ENCODE results near the gene RAPGEF4.
A peak's percentile ranks its signal among the peaks of the same experiment; 100 is the strongest.

The RAPGEF4 gene

DNA sequence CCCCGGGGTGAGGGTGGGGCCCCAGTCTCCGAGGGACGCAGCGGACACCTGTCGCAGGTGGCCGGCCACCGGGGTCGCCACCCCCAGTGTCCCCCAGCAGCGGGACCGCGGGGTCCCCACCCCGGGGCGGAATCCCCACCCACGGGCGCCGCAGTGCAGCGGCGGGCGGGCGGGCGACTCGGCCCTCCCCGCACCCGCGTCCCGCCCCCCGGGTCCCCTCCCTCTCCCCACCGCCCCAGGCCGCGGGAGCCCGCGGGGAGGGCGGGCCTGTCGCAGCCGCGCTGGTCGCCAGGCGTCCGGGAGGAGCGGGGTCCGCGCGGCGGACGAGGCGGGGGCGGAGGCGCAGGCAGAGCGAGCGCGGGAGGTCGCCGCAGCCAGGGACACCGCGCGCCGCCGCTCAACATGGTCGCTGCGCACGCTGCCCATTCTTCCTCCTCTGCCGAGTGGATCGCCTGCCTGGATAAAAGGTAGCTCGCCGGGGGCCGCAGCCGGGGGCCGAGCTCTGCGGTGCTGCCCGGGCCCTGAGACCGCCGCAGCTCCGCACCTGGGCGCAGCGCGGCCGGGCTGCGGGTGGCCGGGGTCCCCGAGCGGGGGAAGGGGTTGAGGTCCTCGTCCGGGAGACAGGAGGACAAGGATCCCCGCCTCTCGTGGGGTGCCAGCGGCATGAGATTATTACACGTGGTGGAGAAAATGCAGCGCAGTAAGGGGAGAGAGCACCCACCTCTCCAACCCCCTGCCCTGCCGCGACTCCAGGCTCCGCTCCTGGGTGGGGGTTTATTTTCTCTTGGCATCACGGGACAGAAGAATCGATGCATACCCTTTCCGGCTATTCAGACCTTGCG is at the start of gene RAPGEF4:
Gene RAPGEF4 (plus strand): TSS at position 264 of the 842 bp plus-strand sequence. CDS start 139 bp downstream, at position 403.
- DNase-seq (ENCODE audit: low spot score) = peak; percentile 8

DNA sequence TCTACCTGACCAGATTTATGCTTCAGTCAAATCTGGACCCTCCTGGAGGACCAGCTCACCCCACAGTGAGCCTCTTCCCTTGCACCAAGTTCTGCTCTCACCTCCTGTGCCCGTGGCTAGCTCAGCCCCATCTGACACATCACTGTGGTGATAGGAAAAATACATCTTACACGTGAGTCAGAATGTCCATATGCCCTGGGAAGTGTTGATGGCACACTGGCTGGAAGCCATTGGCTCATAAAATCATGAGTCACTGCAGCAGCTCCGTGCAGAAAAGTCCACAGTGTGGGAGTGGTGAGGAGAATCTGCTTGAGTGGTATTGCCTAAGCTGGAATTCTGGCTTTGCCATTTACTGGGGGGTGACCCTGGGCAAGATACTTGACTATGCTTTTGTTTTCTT is 42.6 kb upstream of the RAPGEF4 start:
- DNase-seq (ENCODE audit: low spot score) = no peak

DNA sequence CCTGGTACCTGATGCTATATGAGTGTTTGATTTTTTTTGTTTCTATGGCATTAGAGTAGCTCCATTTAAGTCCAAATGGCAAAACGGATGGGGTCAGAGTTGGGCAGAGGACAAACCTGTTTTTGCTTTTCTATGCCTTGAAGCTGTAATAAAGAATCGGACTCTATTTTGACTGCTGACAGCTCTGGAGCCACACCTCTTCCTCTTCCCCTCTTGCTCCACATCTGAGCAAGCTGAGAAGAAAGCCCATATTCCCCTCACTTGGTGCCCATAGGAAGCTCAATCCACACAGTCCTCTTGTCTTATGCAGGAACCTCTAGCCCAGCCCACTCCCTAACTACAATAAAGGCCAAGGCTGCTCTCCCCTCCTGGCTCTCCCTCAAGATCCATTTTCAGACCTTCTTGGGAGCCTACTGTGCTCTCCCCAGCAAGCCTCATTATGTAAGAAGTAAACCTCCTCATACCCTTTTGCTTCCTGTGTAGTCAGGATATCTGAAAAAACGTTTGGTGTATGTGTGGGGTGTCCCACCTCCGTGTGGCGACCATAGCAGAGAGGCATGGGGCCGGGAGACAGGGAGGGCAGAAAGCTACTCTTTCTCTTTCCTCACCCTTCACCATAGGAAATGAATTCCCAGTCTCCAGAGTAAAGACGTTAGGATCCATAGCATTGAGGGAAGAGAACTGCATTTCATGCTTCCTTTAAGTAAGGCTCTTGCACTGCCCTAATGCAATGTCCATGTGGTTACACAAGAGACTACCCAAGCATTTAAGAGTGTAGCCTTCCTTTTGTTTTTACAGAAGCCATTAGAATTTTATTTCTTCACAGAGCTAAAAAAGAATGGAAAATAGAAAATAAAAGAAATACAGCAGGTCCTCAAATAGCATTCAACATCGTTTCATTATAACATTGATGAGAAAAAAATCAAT is 41.9 kb upstream of the RAPGEF4 start:
- no peak for DNase-seq (ENCODE audit: low spot score)

DNA sequence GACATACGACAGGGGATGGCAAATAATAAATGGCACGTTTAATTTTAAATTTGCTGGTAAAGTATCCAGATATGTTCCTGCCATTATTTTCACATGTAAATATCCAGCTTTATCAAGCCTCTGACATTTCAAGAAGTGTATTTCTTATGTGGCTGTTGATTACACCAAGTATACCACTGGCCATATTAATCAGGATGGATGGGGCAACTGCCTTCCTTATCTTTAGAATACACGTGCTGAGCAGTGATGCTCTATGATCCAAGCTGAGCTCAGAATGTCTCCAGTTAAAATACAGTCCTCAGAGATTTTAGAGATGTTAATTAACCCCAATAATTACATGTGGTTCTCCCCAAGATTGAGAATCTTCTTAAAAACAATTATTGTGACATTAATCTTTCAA is 38.3 kb upstream of the RAPGEF4 start:
- no peak for DNase-seq (ENCODE audit: low spot score)

DNA sequence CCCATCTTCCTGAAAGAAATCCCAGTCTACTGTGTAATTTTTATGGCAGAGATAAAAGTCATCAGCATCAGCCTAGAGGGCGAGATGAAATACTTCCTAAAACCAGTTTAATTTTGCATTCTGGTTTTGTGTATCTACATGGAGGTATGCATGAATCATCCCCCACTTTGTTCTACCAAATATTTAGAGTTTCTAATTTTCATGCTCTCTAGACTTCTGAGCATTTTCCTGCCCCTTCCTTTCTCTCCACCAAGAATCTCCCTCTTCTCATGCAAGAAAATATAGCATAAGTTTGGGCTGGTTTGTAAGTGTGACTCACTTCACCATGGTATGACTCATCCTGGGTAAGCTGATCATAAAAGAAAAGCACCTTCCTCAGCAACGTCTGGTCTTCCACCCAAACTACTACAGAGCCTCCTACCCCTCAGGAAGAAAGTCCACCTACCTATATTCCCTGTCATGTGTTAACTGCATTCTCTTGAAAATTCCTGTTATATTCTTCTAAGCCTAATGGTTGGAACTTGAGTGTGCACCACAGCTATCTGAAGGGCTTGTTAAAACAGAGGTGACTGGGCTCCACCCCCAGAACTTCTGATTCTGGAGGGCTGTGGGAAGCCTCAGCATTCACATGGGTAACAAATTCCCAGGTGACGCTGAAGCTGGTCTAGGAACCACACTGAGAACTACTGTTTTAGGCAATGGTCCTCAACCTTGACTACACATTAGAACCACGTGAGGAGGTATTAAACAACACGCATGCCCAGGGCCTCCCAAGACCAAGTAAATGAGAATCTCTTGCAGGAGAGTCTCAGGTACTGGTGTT is 37.4 kb upstream of the RAPGEF4 start:
- no peak for DNase-seq (ENCODE audit: low spot score)

DNA sequence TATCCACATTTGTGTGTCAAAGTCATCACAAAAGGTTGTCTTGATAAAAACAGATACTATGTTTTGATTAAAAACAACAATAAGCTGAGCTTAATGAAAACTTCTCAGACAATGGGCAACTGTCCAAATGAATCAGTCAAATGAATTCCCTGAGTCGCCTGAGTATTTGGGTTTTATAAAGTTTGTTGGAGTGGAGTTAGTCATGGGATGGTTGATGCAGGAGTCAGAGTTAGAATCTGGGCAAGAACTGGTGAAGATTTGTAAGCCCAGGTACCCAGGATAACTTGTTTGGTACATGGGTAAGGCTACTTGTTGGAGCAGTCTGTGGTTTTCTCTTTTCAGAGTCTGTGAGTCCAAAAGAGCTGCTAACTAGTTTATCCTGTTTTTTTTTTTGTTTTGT is 34.4 kb upstream of the RAPGEF4 start:
- DNase-seq (ENCODE audit: low spot score) = no peak

DNA sequence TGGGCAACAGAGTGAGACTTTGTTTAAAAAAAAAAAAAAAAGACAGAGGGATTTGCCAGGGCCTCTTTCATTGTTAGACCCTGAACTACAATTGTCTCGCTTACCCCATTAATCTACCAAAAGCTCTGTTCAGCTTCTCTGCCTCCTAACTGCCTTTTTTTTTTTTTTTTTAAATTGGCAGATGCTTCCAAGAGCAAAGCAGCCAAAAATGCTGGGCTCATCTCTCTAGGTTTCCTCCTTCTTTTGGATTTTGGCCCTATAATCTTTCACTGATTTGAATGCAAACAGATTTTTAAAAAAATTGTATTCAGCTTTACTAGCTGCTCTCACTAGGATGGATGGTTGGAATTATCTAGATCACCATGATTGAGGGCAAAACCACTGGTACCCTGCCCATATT is 33.2 kb upstream of the RAPGEF4 start:
- DNase-seq (ENCODE audit: low spot score) = no peak

DNA sequence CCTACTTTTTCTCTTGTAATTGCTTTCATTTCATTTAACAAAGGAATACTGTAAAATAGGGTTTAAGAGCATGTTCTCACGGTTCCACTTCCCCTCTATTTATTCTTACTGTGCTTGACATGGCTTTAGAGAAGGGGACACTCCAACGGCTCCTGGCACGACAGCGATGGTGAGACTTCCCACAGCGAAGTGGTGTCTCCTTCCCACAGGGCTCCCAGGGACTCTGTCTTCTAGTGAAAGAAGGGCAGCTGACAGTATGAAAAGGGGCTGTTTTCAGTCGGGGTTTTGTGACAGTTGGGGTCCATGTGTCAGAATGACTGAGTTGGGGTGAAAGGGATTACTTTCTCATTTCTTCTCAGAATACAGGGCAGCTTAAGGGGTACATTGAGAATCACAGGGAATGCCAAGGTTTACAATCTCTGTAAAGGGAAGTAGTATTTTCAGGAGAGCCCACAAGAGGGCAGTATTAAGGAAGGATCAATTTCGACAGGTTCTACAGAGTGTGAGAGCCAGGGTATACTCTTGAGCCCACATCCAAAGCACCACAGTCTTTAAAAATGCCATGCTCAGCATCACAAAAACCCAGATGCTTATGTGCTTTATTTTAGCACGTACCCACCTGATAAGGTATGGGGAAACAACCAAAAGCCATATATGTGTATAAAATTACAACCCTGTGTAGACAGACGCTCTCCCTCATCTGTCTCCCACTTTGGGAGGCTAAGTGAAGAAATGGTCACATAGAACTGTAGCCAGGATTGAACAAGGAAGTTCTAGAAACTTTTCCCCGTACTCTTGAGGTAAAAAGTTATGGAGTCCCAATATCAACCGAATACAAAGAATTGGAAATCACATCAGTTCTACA is 31.3 kb upstream of the RAPGEF4 start:
- no peak for DNase-seq (ENCODE audit: low spot score)

DNA sequence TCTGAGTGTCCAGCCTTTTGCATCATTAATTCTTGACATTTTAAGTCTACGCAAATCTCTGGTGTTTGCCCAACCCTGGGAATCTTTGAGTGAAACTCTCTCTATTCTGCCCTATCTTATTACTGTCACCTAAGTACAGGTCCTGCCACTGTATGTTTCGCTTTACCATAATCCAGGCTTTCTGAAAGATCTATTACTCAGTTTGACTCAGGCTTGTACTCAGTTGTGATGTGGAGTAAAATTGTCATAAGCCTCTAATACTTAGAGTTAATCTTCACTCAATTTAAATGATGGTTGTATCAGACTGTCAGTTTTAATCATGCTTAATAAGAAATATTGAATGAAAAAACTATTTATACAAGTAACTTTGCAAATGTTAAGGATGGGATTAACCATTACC is 30.3 kb upstream of the RAPGEF4 start:
- no peak for DNase-seq (ENCODE audit: low spot score)

DNA sequence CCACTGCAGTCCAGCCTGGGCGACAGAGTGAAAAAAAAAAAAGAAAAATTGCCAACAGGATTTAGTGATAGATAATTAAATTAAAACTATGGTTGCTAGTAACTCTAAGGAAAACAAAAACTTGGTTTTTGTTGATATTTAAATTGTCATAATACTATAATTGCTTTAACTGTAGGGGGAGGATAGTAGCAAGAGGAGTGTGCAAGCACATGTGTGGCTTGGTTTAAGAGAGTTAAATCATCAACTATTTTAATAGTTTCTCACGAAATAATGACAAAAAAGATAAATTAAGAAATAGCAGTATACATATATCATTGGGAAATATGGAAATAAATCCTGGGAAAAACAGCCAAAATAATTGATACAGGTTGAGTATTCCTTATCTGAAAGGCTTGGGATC is 27.4 kb upstream of the RAPGEF4 start:
- no peak for DNase-seq (ENCODE audit: low spot score)

DNA sequence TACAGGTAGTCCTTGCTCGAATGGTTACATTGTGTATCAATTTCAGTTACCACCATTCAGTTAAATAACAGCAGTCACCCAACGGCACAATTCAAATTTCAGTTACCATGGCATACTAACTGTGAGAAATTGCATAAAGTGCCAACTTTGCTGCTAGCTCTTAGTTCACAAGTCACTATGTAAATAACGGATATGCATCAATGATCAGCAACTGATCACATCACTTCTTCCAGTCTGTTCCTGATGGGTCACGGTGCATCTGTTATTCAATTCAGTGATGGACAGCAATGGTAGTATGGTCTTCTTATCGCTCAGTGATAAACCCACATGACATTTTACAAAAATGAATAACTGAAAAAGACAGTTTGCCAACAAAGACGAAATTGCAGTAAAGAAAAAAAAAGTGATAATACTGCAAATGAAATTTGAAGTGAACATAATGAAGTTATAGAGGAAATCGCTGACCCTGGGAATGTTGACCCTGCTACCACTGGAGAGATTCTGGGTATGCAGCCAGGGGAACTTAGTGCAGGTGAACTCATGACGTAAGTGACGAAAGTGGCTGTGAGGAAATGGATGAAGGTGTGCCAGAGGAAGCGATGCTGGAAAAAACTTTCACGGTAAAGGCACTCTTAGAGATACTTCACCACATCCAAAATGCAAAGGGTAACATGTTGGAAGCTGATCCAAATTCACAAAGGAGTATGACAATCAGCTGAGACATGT is 25.9 kb upstream of the RAPGEF4 start:
- no peak for DNase-seq (ENCODE audit: low spot score)

DNA sequence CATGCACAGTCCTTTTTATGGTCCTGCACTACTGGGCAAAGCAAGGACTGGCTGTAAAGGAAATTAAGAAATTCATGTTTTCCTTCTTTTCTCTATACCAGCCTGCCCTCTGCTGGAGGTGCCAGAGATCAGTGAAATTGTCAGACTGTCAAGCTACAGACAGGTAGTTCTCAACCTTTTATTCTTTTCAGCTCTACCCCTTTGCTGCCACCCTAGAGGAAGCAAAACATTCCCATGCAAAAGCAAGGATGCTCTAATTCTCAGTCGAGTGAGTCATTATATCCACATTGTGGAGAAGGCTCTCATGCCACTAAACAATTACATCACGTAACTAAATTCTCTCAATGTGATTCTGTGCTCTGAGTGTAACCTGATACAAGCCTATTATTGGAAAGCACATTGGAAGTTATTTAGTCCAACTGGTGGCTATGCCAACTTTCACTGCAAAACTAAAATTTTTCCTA is 25.0 kb upstream of the RAPGEF4 start:
- peak; percentile 22 for DNase-seq (ENCODE audit: low spot score)

DNA sequence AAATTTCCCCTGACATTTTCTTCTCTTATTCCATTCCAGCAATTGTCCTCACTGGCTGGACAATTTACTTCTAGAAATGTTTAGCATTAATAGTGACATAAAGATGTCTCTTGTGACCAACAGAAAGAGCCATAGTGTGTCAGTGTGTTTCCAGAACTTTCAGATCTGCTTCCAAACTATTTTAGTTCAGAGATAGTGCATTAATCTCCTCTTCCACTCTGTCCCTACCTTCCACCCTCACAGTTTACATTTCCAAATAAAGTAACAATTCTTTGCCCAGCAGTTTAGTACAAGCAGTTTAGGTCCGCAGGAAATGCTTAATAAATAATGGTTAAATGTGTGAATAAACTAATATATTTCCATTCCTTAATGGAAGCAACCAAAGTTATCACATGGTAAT is 24.5 kb upstream of the RAPGEF4 start:
- DNase-seq (ENCODE audit: low spot score) = no peak

DNA sequence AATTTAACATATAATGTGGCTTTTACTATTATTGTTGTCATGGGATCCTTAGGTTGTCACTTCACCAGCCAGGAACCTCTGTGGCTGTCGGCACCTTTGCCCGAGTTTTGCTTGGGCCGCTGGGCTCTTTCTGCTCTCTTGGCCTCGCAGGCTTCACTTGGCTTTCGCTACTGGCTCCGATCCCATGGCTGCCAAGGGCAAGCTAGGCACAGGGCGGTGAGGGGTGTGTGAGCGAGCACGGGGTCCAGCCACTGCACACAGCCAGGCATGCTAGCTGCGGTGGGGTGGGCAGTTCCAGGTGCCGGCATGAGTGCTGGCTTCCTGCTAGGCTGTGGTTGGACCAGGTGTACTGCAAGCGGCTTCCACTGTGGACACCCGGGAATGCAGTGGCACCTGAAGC is 23.4 kb upstream of the RAPGEF4 start:
- DNase-seq (ENCODE audit: low spot score) = no peak

DNA sequence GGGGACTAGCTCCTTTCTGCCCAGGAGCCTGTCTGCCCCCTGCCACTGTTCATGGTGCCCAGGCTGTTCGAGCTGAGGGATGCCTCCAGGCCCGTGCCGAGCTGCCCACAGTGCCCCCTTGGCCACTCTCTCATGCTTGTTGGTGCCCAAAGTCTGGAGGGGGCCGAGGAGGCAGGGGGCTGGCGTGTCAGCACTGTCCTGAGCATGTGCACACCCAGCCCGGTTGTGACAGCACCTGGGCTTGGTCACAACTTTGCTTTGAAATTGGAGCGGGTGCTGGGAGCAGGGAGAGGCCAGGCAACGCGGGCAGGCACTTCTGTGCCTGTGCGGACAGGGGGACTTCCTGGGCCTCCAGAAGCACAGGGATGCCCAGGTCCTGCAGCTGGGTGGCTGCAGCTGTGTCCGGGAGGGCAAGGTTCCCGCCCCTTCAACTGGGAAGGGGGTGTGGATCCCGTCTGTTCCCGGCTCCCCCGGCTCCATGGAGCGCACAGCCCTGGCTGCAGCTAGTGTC is 22.2 kb upstream of the RAPGEF4 start:
- DNase-seq (ENCODE audit: low spot score) = no peak

DNA sequence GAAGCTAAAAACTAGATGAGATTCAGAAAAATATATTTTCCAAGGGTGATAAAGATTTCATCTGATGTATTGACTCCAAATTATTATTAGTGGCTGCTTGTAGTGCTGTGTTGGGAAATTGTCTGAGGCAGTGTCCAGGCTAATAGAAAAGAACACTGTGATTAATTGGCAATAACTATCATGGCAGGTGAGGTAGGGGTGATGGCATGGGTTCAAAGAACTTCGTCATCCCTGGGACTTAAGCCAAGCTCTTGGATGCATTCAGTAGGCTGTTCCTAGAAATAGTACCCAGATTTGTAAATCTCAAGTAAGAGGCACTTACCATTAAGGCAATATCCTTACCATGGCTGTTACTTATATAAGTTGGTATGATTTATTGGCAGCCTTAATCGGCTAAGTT is 13.2 kb upstream of the RAPGEF4 start:
- DNase-seq (ENCODE audit: low spot score) = no peak

DNA sequence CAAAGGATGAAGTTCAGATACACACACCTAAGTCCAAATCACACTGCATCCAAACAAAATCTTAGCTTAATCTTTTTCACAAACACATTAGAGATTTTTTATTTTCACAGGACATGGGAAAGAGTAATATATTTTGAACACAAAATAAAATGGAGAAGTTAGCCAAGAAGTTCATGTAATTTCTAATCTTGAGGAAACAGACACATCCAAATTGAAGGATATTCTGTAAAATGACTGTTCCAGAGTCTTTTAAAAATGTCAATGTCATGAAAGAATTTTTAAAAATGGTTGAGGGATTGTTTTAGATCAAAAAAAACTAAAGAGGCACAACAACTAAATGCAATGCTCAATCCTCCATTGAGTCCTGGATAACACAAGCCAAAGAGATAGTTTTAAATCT is 12.4 kb upstream of the RAPGEF4 start:
- no peak for DNase-seq (ENCODE audit: low spot score)

DNA sequence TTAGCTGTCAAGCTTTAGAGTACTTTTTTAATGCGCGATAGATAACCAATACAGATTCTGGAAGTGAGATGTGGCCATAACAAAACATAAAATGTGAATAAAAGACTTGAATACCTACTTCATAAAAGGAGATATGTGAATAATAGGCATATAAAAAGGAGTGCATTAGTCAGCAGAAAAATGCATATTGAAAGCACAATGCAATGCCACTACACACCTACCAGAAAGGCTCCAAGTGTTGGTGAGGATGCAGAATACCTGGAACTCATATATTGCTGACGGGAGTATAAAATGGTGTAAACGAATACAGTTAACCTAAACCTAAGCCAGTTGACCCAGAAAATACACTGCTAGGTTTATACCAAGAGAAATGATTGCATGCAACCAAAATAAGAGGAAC is 10.9 kb upstream of the RAPGEF4 start:
- no peak for DNase-seq (ENCODE audit: low spot score)

DNA sequence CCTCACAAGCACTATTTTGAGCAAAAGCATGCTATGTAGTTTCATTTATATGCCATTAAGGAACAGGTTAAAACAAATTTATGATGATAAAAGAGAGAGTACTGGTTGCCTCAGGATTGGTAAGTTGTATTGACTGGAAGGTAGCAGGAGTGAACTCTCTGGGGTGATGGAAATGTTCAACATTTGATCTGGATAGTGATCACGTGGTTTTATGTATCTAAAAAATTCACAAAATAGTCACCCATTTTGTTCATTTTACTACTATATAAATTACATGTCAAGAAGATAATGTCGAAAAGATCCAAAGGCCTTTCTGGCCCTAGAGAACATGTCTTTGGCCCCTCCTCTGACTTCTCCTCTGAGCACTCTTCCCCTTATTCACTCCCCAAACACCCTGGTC is 10.4 kb upstream of the RAPGEF4 start:
- no peak for DNase-seq (ENCODE audit: low spot score)

DNA sequence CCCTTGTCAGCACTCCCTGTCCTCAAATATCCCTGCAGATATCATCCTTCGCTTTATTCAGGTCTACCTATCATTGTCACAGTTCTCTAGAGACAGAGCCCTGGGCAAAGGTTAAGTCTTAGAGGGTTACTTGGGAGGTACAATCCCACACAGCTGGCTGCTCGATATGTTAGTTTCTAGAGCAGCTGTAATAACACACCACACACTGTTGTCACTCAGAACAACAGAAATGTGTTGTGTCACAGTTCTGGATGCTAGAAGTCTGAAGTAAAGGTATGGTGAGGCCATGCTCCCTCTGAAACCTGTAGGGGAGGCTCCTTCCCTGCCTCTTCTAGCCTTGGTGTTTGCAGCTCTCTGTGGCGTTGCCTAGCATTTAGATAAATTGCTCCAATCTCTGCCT is 9.9 kb upstream of the RAPGEF4 start:
- no peak for DNase-seq (ENCODE audit: low spot score)

Measured in germinal center (tissue), 1 donor.